Mesenteric fat pad (tissue), 1 donor: ENCODE measurements around the gene PDE2A. TPM values are rescaled to one million over a fixed set of nuclear protein-coding genes. Genes with fewer than 3 reads are reported as not detected.
"Not testable (repeated sequence)": the region's sequence is repeated elsewhere in the genome, so short reads cannot be mapped to it uniquely, and the experiment has no call there.

Source experiments
- DNase-seq: peaks from one replicate; pipeline ENCODE4 v3.0.0-alpha.2; 2020; ENCODE audit warnings: low spot score
- total RNA-seq: library from RNA; stranded (reverse); fragmentation: NEBNext Ultra II Directional; extraction: Animal tissue kit (Norgen Biotek cat#: 25700); gene quantifications from one replicate; pipeline ENCODE4 v1.2.1, GENCODE V29; 2021
- donor health status: DM: yes; HTN: yes; CAD: no.

PDE2A gene
- total RNA-seq, 1 donor from 2014 or later, result 125 TPM

DNA sequence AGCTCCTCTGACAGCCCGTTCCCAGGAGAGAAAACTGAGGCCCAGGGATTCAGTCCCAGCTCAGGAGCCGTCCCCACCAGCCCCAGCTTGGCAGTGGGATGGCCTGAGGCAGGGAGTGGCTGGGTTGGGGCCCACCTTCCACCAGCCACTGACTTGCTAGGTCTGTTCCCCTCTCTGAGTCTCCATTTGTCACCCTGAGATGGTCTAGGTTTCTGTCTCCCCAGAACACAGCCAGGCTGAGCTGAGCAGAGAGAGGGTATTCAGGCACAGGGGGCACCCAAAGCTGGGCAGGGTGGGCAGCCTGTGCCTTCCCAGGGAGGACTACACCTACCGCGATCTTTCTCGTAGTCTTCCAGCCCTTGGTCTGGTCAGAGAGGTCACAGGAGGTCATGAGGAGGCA lies 95.7 kb downstream of the PDE2A start:
- peak; percentile 74 for DNase-seq

DNA sequence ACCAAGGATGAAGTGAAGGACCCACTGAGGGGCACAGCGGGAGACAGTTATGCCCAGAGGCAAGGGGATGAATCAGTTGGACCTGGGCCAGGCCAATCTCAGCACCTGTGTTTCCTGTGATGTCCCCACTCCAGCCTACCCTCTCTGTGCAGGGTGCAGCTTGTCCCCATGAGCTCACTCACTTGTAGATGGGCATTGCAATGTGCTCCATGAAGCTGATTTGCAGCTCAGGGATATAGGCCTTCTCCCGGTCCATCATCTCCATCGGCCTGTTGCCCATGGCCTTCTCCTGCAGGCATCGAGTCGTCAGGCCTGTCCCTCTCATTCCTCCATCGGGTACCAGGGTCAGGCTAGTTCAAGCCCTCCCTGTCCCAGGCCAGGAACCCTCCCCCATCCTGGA lies 96.2 kb downstream of the PDE2A start:
- peak; percentile 57 for DNase-seq

DNA sequence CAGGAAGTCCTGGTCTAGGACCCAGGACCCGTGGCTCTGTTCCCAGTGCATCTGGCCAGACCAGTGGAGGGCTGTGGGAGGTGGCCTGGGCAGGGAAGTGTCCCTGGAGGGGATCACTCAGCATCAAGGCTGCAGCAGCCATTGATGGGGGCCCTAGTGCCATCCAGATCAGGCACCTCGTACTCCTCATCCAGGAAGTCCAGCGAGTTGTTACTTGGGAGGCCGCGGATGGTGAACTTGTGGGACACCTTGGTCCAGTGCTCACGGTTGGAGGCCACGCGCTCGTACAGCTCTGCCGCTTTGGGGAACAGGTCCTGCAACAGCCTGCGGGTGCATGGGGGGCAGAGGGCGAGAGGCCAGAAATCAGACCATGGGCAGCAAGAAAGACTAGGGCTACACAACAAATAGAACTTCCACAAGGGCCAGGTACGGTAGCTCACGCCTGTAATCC lies 96.9 kb downstream of the PDE2A start:
- peak; percentile 83 for DNase-seq

DNA sequence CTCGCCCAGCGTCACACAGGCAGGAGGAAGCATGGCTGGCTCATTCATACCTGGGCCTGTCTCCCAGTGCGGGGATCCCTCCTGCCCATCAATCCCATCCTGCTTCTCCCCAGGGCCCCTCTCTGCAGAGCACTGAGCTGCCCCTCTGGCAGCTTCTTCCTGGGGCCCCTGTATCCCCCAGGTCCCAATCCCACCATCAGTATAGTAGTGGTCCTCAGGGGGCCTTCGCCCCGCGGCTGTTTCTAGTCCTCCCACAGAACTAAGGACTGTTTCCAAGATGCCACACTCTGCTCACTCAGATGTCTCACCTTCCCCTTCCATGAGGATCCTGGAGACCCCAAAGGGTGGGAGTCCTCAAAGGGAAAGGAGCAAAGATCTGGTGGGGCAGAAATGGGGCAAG lies 97.6 kb downstream of the PDE2A start:
- DNase-seq, result peak; percentile 79

DNA sequence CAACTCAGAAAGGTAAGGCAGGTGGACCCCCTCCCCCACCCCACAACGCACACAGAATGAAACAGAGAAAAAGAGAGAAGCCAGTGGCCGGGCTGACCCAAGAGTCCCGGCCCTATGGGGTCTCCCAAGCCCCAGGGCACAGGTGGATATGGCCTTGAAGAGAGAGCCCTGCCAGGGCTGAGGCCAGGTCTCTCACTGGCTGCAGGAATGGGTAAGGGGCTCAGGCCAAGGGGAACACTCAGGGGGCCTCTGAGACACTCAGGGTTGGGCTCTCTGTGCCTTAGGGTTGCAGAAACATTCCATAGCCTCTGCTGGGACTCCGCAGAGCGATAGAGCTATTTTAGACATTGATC lies 98.0 kb downstream of the PDE2A start:
- peak; percentile 45 for DNase-seq

DNA sequence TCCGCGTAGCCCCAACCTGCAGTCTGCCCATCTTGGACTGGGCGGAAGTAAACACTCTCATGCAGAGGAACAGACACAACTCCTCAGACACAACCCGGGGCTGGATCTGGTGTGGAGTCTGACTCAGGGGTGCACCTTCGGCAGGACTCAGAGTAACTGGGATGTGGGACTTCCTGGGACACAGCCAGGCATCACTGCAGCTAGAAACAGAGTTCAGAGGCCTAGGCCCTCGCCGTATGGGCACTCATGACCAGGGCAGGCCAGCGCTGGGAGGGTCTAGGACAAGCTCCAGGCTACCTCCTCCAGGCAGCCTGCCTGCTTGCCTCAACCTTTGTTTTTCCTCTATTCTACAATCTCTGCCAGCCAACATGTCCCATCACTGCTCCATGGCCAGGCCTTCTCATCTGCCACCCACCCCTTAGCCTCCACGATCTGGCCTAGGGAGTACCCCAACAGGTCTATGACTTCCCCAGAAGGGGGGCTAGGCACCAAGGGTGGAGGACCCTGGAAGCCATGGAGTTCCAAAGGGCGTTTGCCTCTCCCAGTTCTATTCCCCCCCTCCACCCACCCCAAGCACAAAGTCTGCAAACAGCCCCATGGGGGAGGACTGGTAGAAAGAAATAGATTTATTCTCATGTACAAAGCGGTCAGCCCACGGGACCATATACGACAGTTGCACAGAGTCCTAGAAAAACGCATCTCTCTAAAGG lies 98.5 kb downstream of the PDE2A start:
- DNase-seq, result peak; percentile 81

DNA sequence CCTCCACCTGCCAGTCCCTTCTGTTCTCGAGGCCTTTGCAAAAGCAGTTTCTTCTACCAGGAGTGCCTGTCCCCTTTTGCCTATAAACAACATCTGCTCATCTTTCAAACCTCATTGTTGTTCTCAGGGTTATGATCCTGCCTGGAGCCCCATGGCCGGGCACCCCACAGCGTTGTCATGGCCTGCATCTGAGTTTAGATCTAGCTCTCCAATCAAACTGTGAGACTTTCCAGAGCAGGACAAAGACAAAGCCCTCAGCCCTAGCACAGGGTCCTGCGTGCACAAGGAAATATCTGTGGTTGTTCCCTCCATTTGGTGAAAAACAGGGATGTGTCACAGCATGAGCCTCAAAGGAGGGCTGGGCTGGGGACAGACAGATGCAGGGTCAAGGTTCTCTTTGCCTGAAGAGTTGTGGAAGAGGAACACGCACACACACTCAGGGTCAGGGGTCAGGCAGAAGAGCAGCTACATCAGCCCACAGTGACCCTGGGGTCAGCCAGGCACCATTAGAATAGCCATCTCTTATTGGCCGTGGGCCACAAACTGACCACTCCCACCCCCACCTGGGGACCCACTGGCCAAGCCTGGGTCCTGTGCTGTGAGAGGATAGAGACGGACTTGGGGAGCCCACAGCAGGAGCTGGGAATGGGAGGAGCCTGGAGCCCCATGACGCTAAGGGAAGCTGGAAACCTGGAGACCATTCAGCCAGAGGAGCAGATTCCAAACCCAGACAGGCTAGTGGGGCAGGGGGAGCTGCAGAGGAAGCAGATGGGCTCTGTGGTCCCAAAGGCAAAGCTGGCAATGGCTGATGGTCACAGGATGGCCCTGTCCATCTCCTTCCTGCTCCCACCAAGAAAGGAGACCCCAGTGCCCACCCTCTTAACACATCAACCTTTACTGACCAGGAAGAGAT lies 99.4 kb downstream of the PDE2A start:
- peak; percentile 77 for DNase-seq

DNA sequence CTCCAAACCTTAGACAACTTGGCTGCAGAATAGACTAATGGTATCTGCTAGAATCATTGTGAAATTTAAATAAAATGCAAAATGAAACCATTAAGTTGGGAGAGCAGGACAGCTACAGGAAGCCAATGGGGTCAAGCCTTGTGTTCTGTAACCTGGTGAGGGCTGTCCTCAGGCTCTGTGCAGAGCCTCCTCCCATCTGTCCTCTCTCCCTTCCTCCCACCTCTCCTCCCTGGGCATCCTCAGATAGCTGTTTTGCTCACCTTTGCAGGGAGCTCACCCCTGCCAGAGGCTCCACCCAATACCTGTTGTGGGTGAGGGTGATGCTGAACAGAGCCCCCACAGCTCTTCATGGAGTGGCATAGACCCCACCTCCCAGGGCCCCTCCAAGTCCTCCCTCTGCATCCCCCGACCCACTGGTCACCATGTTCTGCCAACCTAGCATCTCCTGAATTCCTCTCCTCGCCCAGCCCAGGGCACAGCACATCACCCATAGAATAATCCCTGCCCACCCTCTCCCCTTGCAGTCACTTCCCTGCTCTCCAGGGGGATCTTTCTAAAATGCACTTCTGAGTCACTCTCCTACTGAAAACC lies 100.3 kb downstream of the PDE2A start:
- peak; percentile 49 for DNase-seq

DNA sequence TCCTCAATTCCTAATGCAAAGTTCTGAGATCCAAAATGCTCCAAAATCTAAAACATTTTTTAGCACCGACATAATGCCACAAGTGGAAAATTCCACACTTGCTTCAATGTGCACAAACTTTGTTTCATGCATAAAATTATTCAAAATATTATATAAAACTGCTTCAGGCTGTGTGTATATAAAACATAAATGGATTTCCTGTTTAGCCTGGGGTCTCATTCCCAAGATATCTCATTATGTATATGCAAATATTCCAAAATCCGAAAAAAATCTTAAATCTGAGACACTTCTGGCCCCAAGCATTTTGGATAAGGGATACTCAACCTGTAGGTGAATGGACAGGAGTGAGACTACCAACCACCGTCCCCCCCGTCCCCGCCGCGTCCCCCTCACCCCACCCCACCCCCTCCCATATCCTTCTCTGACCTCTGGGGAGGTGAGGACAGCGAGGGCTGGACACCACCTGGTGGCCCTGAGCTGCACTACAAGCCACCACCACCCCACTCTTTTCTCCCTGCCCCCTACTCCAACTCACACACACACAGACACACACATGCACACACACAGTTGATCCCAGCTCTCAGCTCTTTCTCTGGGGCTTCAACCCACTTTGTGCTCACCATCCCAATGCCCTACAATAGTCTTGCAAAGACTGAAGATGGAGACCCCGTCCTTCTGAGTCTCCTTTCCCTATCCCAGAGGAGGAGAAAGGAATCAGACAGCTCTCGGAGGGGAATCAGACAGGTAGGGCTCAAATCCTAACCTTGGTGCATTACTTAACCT lies 101.0 kb downstream of the PDE2A start:
- DNase-seq, result peak; percentile 60

DNA sequence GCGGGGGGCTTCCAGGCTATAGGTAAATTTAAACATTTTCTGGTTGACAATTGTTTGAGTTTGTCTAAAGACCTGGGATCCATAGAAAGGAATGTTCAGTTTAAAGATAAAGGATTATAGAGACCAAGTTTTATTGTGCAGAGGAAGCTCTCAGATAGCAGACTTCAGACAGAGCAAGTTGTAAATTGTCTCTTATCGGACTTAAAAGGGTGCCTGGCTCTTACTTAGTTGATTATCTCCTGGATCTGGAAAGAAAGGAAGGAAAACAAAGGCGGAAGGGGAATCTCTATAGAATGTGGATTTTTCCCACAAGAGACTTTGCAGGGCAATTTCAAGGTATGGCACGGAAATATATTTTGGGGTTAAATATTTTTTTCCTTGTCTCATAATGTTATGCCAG lies 101.7 kb downstream of the PDE2A start:
- not testable (repeated sequence) for DNase-seq

DNA sequence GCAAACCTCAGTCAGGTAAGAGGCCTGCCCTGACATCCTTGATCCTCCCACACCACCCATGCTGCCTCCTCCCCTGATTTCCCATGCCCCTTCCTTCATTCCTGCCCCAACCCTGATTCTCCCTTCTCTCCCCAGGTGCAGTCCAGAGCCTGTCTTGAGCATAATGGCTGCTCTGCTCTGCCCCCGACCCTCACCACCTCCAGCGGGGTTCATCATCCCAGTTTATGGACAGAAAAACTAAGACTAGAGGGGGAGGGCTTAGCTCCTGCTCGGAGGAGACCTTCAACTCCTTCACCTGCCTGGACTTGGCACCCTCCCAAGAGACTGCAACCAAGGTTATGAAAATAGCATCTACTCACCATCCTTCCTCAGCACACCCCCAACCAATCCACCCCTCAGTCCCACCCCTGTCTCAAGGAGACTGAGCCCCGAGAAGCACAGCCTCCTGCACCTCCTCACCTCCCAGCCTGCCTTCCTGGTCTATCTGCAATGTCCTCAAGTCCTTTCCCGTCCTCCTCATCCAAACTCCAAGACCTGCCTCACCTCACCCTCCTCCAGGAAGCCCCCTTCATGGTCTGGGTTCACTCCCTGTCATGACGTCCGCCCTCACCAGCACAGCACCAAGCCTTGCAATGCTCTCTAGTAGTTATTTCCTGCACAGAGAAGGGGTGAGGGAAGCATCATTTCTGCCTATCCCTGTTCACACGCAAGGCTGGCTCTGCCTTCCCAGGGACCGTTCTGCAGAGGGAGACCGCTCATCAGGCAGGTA lies 103.1 kb downstream of the PDE2A start:
- peak; percentile 35 for DNase-seq

DNA sequence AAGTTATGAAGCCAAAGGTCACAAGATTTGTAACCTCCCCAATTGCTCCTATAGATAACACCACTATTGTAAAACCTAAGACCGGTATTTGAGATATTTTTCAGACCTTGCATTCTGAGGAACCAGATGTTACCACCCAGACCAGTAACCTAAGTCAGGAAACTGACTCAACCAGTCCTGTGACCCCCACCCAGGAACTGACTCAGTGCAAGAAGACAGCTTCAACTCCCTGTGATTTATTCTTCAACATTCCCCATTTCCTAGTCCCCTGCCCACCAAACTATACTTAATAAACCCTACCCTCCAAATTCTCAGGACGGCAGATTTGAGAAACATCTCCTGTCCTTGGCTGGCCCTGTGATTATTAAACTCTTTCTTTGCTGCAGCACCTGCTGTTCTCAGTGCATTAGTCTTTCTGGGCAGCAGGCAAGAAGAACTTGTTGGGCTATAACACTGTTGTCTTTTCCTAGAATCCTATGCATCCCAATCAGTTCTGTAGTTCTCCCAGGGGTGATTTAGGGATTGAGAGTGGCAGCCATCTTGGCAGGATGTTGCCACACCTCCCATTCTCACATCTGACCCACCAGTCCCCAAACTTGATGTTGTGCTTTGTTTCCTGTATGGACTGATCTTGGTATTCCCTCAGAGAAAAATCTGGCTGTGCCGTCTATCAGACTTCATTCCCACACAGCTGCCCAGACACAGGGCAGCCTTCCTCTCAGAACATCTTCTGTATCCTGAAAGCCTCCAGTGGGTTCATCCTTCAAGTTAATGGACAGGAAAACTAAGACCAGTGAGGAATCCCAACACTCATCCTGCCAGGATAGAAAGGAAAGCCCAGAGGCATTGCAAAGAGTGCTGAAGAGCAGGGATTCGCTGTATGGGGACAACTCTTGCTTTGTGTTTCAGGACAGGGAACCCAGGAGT lies 104.0 kb downstream of the PDE2A start:
- no peak for DNase-seq

DNA sequence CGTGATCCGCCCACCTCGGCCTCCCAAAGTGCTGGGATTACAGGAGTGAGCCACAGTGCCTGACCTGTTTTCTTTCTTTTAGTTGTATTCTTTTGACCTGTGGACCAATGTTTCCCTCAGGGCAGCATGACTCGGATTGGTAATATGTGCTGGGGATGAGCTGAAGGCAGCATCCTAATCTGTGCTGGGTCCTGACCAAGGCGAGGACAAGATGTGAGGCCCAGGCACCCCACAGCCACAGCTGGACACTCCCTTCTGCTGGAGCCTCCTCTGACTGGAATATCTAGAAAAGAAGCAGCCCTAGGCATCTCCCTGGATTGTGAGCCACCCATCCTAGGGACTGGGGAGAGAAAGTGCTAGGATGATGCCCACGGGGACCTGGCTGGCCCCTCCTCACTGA lies 105.4 kb downstream of the PDE2A start:
- no peak for DNase-seq

DNA sequence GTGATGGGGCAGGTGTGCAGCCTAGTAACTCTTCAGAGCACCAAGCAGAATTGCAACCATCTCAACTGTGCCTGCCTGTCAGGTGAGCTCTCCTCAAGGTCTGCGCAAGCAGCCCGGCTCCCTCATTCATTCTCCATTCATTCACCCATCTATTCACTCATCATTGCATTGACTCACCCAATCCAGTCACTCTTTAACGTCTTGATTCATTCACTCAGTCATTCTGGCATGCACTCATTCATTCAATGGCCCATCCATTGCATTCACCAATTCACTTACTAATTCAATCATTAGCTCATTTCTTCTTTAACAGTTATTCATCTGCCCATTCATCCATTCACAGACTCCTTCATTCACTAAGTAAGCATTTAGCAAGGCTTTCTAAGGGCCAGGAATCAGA lies 111.8 kb downstream of the PDE2A start:
- no peak for DNase-seq

DNA sequence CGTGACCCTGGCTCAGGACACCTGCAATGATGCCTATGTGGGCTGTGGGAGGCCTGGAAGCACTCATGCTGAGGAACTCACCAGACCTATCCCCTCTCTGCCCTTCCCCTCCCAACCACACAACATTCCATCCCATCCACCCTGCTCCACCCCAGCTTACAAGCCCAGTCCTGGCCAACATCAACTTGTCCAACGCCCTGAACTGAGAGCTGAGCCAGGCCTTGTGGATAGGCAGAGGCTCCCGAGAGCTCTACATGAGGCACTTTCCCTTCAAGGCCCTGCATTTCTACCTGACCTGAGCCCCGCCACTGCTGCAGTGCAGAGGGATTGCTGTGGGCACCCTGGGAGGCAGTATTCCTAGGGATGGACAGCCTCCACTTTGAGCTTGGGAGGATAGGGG lies 112.4 kb downstream of the PDE2A start:
- DNase-seq, result no peak

DNA sequence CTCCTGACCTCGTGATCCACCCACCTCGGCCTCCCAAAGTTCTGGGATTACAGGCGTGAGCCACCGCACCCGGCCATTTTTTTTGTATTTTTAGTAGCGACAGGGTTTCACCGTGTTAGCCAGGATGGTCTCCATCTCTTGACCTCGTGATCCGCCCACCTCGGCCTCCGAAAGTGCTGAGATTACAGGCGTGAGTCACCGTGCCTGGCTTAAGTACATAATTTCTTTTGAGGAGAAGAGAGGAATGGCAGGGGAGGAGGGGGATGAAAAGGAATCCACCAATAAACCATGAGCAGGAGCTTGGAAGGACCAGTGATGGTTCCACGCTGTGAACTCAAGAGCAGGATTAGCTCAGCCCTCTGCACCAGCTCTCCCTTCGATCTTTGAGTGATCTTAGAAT lies 113.4 kb downstream of the PDE2A start:
- not testable (repeated sequence) for DNase-seq

DNA sequence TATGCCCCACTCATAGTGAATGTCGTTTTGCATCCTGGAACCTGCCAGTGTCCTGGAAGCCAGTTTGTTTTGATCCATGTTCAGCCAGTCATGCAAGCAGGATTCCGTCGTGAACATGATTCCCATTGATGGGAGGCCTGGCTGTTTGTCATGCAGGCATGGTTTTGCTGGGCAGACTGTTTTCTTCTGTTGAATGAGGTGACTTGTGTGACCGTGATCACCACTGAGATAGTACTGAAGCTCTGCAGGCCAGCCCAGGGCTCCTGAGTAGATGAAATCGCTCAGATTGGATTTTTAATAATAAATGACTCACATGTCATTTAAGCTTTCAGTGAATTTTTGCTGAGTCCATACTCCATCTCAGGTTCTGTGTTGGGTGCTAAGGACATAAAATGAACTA lies 117.8 kb downstream of the PDE2A start:
- DNase-seq, result no peak

DNA sequence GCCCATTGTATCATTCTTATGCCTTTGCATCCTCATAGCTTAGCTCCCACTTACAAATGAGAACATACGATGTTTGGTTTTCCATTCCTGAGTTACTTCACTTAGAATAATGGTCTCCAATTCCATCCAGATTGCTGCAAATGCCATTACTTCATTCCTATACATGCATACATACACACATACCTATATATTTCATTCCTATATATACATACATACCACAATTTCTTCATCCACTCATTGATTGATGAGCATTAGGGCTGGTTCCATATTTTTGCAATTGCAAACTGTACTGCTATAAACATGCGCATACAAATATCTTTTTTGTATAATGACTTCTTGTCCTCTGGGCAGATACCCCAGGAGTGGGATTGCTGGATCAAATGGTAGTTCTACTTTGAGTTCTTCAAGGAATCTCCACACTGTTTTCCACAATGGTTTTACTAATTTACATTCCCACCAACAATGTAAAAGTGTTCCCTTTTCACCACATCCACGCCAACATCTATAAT lies 119.2 kb downstream of the PDE2A start:
- DNase-seq, result not testable (repeated sequence)

DNA sequence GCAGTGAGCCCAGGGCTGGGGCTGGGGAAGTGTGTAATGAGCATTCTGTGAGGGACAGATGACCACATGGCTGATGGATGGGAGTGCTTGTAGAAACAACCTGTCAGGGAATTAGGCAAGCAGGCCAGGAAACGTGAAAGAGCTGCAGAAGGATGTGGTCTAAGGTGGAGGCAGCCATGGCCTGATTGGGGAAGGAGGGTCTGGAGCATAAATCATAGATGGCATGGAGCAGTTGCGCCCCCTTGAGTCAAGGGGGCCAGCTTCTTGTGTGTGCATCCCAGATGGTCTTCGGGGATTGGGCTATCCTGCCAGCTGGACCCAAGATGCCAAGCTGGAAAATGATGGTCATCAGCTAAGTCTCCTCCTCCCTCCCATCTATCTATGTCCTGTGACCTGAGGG lies 120.5 kb downstream of the PDE2A start:
- no peak for DNase-seq
